ENCODE measurements around the gene SLC27A6. TPM values are rescaled to one million over a fixed set of nuclear protein-coding genes. Genes with fewer than 3 reads are reported as not detected.

The SLC27A6 gene
- total and polyA plus RNA-seq, 10 of the 15 experiments (the other 5 are each of a cell fraction or from before 2014, with no cell fraction given) = not detected

DNA sequence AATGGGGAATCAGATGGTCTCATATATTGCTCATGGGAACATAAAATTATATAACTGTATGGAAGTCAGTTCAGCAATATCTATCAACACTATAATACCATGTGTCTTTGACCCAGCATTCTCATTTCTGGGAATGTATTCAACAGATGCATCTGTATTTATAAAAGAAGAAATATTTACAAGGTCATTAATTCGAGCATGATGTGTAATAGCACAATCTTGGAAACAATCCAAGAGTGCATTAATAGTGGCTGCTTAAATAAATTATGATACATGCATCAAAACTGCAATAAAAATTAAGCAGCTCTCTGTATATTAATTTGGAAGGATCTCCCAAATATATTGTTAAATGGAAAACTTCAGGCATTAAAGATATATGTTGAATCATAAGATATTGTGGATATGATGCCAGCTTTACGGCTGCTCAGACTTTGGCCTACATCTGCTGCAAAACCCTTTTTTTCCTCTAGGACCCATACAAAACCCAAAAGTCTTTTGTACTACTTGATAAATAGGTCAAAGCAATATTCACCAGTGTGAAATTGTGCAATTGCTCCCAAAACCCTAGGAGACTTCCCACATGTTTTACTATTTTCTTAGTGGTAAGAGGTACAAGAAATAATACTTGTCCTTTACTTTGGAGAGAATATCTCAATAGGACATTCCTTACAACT lies 84.0 kb downstream of the SLC27A6 start:
- DNase-seq (ENCODE audit: low read depth, low spot score) (no peak), FAIRE-seq (no peak), ATAC-seq (no peak)
- TF ChIP-seq ESRRA (IDR thresholded peaks at IDR 0.05; ENCODE audit: low read length) (no peak), SRF (IDR thresholded peaks at IDR 0.05; ENCODE audit: low read depth in 2 of 2, low read length in 2 of 2) (no peak), WRNIP1 (IDR thresholded peaks at IDR 0.05; ENCODE audit: borderline replicate concordance, low read depth, low read length) (no peak), FOS (IDR thresholded peaks at IDR 0.05; ENCODE audit: borderline replicate concordance, extremely low read depth, insufficient read length) (no peak), ASH2L (IDR thresholded peaks at IDR 0.05; ENCODE audit: borderline replicate concordance, low read depth) (no peak)
- TF ChIP-seq, protein P1, sequence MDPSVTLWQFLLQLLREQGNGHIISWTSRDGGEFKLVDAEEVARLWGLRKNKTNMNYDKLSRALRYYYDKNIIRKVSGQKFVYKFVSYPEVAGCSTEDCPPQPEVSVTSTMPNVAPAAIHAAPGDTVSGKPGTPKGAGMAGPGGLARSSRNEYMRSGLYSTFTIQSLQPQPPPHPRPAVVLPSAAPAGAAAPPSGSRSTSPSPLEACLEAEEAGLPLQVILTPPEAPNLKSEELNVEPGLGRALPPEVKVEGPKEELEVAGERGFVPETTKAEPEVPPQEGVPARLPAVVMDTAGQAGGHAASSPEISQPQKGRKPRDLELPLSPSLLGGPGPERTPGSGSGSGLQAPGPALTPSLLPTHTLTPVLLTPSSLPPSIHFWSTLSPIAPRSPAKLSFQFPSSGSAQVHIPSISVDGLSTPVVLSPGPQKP (IDR thresholded peaks at IDR 0.05; ENCODE audit: low read depth, low read length) = no peak
- TF ChIP-seq, protein P2, sequence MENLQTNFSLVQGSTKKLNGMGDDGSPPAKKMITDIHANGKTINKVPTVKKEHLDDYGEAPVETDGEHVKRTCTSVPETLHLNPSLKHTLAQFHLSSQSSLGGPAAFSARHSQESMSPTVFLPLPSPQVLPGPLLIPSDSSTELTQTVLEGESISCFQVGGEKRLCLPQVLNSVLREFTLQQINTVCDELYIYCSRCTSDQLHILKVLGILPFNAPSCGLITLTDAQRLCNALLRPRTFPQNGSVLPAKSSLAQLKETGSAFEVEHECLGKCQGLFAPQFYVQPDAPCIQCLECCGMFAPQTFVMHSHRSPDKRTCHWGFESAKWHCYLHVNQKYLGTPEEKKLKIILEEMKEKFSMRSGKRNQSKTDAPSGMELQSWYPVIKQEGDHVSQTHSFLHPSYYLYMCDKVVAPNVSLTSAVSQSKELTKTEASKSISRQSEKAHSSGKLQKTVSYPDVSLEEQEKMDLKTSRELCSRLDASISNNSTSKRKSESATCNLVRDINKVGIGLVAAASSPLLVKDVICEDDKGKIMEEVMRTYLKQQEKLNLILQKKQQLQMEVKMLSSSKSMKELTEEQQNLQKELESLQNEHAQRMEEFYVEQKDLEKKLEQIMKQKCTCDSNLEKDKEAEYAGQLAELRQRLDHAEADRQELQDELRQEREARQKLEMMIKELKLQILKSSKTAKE (IDR thresholded peaks at IDR 0.05; ENCODE audit: low read depth, poor library complexity, severe bottlenecking) = no peak
- RAD21 ChIA-PET (ENCODE audit: unreplicated experiment) = no interaction called here
- intact Hi-C loops (cut with micrococcal nuclease; ENCODE audit: unreplicated experiment) (no loop called here), in situ Hi-C loops (cut with MboI) (no loop called here)
- Histone ChIP-seq H3K4me1 (ENCODE audit: control insufficient read depth, insufficient read depth, low read length) (no peaks in the 10 kb centered on the region), H3K36me3 (ENCODE audit: control insufficient read depth in 2 of 2, insufficient read depth in 2 of 2, low read length in 1 of 2) (no peaks in the 10 kb centered on the region), H3K4me2 (ENCODE audit: control insufficient read depth, insufficient read depth) (no peak overlapping the region), H3K9me3 (replicated peaks; ENCODE audit: control insufficient read depth, insufficient read depth, low read length) (no peaks in the 10 kb centered on the region), H3K27ac (ENCODE audit: control insufficient read depth, insufficient read depth) (no peak overlapping the region), H2AFZ (ENCODE audit: control insufficient read depth, low read depth, low read length) (no peak overlapping the region), H3K27me3 (replicated peaks in 1 of 2; ENCODE audit: control insufficient read depth in 2 of 2, insufficient read depth in 2 of 2, low read length in 1 of 2) (no peaks in the 10 kb centered on the region), H3K4me3 (no peak overlapping the region), H4K20me1 (ENCODE audit: control insufficient read depth, insufficient read depth) (no peaks in the 10 kb centered on the region), H3K79me2 (ENCODE audit: control insufficient read depth, insufficient read depth, low read length) (no peaks in the 10 kb centered on the region), H3K9ac (ENCODE audit: control insufficient read depth, insufficient read depth, low read length) (no peak overlapping the region)
- SMC1A ChIA-PET (ENCODE audit: uncharacterized antibody, unreplicated experiment) = no interaction called here
- BruUV-seq (replicated peaks) = no TSS peak
- CTCF ChIA-PET = no interaction called here
- WGBS (ENCODE audit: insufficient coverage, insufficient replicate concordance, low lambda C conversion rate, missing lambda C conversion rate) = 0% methylated on average over 2 of the region's 2 CpGs
- POLR2A ChIA-PET = no interaction called here
